ENCODE results near the gene SMIM31.

The SMIM31 gene

DNA sequence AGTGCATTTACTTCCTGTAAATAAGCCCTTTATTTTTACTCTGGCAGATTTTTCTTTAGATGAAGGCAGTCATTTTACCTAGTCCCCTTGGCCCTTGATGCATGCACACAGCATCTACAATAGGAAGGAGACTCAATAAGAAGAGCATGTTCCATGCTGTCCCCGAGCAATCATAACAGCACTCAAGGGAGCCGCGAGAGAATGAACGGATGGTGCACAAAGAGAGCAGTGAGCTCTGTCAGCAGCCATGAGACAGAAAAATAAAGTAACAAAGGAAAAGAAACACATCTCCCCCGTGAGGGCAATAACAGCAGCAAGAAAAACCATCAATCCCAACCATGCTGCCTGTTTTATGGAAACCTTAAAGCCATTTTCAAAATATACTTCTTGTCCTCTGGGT, 11.9 kb downstream of the SMIM31 start:
- FAIRE-seq, result no peak
- no peak for TF ChIP-seq POLR2A (IDR thresholded peaks at IDR 0.05; ENCODE audit: low read depth, low read length)

DNA sequence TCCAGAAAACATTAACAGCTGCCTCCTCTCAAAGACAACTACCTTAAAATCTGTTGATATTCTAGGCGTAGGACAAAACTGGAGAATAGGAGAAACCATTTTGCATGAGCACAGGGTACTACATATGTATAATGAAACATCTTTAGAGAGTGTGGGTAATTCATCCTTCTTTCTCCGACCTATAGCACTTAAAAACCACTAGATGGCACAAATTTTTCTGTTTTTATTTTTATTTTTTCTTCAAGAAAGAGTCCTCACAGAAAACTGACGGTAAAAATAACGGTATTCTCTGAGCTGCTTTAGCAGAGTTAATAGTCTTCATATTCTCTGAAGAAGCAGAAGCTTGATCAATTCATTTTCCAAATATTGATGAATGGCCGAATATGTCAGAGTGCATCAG, 14.6 kb downstream of the SMIM31 start:
- no peak for FAIRE-seq
- no peak for DNase-seq (ENCODE audit: insufficient read length, low spot score)

More for the DNA sequence above, 11.9 kb downstream of the SMIM31 start:
- DNase-seq (ENCODE audit: insufficient read length, low spot score), result no peak

DNA sequence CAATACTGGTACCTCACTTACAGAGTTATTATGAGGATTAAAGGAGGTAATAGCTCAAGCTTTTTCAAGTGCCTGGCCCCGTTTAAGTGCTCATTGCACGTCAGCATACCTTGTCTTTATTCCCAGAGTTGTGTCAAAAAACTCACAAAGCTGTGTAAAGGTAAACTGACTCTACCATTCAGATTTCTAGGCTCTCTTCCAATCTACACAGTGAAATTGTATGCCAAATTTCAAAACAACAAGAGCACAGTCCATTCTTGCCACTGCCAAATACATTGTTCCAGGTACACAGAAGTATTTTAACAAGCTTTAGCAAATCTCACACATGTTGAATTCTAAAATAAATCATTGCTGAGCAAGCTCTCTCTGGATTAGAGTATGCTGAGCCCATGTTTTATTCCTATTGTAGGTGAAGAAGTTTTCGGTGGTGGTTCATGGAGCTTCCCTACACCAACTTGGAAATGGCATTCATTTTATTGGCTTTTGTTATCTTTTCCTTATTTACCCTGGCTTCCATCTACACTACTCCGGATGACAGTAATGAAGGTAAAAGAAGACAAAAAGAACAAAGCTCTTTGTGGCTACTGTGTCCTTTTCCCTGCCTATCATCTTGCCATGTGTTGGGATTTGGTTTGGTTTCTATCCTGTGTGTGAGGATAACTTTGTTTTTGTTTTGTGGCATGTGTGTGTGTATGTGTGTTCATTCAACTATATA, 16.2 kb downstream of the SMIM31 start:
- no peak for TF ChIP-seq POLR2A (IDR thresholded peaks at IDR 0.05; ENCODE audit: low read depth, low read length)
- no peak for DNase-seq (ENCODE audit: insufficient read length, low spot score)
- no peak for FAIRE-seq

More for the DNA sequence above, 14.6 kb downstream of the SMIM31 start:
- TF ChIP-seq POLR2A (IDR thresholded peaks at IDR 0.05; ENCODE audit: low read depth, low read length), result no peak

DNA sequence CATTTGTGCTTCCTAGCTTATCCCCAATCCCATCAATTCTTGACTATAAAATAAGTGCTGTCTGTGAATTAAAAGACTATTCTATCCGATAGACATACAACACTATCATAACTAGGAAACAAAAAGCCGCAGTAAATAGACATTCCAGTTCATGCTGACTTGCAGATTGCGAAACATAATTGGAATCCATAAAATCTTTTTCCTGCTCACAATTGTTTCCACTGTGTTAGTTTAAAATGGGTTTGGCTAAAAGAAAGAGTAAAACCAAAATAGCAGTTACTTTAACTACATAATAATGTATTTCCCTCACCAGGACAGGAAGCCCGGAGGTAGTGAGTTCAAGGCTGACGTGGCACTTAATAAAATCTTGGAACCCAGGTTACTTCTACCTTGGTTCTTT, 17.2 kb downstream of the SMIM31 start:
- TF ChIP-seq POLR2A (IDR thresholded peaks at IDR 0.05; ENCODE audit: low read depth, low read length), result no peak
- FAIRE-seq, result no peak
- DNase-seq (ENCODE audit: insufficient read length, low spot score), result no peak

DNA sequence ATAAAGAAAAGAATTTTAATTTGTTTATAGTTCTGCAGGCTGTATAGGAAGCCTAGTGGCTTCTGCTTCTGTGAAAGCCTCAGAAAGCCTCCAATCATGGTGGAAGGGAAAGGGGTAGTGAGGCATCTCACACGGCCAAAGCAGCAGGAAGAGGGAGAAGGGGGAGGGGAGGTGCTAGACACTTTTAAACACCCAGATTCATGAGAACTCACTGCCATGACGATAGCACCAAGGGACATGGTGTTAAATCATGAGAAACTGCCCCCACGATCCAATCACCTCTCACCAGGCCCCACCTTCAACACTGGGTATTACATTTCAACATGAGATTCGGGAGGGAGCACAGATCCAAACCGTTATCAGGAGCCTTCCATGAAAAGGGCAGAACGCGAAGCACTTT, 18.1 kb downstream of the SMIM31 start:
- FAIRE-seq, result no peak
- DNase-seq (ENCODE audit: insufficient read length, low spot score), result no peak
- TF ChIP-seq POLR2A (IDR thresholded peaks at IDR 0.05; ENCODE audit: low read depth, low read length), result no peak

DNA sequence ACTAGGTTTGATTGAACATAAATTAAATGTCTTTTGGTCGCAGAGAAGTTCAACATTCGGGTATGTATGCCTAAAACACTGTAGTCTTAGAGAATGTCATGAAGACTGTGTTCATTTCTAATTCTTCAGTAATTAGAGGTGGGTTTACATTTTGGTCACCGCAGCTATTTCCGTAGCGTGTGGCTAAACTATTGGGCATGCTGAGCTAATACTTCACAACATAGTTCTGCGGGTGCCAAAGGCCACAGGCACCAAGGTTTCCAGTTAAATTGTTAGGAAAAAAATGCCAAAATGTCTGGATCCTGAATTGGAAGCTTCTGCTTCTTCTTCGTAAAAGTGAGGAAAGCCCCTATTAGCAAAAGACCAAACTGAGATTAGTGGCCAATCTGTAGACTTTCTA, 25.1 kb downstream of the SMIM31 start:
- FAIRE-seq (no peak), DNase-seq (ENCODE audit: insufficient read length, low spot score) (no peak)
- TF ChIP-seq POLR2A (IDR thresholded peaks at IDR 0.05; ENCODE audit: low read depth, low read length), result no peak

DNA sequence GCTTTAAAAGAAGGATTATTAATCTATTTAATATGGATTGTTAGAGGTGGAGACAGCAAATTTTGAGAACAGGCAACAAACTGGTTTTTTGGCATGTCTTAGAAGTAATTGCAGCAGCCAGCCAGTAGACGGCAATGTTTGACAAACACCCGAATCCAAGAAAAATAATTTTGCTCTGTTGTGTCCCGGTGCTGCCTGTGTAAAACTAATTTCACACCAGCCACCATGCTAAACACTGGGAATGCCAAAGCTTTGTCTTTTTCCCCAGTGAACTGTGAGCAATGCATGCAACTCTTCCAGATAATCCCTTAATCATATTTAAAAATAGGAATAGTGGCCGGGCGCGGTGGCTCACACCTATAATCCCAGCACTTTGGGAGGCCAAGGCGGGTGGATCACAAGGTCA, 25.9 kb downstream of the SMIM31 start:
- DNase-seq (ENCODE audit: insufficient read length, low spot score), result no peak
- no peak for FAIRE-seq
- TF ChIP-seq POLR2A (IDR thresholded peaks at IDR 0.05; ENCODE audit: low read depth, low read length), result no peak

DNA sequence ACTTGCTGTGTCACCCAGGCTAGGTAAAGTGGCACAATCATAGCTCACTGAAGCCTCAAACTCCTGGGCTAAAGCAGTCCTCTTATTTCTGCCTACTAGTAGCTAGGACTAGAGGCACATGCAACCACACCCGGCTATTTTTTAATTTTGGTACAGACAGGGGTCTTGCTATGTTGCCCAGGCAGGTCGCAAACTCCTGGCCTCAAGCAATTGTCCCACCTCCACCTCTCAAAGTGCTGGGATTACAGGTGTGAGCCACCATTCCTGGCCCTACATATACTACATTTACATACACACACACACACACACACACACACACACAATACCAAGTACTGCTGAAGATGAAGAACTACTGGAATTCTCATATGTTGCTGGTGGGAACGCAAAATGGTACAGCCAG, 26.9 kb downstream of the SMIM31 start:
- no peak for DNase-seq (ENCODE audit: insufficient read length, low spot score)
- TF ChIP-seq POLR2A (IDR thresholded peaks at IDR 0.05; ENCODE audit: low read depth, low read length), result no peak
- FAIRE-seq, result no peak

DNA sequence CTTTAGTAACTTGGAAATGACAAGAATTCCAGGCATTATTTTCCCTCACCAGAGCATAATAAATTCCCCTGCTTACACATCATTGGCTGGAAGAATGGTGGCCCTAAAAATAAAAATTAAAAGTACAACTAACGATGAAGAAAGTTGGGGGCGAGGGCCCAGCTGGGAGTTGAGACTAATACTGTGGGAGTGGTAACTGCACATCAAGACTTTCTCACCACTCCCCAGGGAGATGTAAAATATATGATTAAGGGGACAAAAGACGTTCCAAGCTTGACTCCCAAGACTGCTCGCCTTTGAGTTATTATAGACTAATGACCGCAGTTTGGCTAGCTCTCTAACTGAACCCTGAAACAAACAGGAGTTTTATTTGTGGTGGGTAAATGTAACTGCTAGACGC, 30.0 kb downstream of the SMIM31 start:
- TF ChIP-seq POLR2A (IDR thresholded peaks at IDR 0.05; ENCODE audit: low read depth, low read length), result no peak
- no peak for DNase-seq (ENCODE audit: insufficient read length, low spot score)
- FAIRE-seq, result no peak

DNA sequence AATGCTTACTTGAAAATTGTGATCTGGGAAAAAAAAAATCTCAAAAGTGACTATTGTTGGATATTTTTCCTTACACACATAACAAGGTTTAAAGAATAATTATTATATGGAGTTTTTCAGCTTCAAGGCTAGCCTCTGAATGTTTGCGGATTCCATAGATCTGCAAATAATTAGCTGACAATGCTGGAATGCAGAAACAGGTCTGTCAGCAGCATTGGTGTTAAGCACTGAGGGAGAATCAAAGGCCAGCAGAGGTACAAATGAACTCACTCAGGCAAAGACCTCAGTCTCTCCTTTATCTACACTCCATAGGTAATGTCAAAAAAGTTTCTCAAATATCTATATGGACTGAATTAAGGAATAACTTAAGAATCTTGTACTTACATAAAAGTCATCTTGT, 35.1 kb downstream of the SMIM31 start:
- no peak for DNase-seq (ENCODE audit: insufficient read length, low spot score)
- no peak for TF ChIP-seq POLR2A (IDR thresholded peaks at IDR 0.05; ENCODE audit: low read depth, low read length)
- FAIRE-seq, result no peak

DNA sequence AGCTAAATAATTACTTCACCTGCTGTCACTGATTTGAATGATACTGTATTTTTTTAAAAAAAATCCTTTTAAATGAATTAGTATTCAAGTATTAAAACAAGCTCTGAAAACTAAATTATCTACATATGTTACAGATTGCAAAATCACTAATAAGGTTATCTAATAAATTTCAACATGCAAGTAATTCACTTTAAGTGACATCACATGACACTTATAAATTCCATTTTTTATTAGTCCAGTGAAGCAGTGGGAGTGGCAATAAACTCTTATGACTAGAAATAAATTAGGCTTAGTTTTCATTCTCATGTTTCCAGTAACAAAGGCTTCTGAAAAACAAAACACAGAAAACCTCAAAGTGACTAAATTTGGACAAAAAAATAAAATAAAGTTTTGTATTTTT, 36.3 kb downstream of the SMIM31 start:
- TF ChIP-seq POLR2A (IDR thresholded peaks at IDR 0.05; ENCODE audit: low read depth, low read length), result no peak
- DNase-seq (ENCODE audit: insufficient read length, low spot score) (no peak), FAIRE-seq (no peak)

DNA sequence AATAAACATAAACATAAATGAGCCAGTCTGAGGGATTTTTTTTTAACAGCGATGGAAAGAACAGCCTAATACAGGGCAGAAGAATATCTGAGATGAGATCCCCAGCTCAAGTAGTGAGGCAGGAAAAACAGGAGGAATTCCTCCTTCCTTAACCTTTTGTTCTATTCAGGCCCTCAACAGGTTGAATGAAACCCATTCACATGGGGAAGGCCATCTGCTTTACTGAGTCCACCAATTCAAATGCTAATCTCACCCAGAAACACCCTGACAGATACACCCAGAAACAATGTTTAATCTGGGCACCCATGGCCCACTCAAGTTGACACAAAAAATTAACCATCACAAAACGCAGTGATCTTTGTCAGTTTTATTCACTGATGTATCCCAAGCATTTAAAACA, 45.5 kb downstream of the SMIM31 start:
- no peak for DNase-seq (ENCODE audit: insufficient read length, low spot score)
- FAIRE-seq, result no peak
- no peak for TF ChIP-seq POLR2A (IDR thresholded peaks at IDR 0.05; ENCODE audit: low read depth, low read length)

DNA sequence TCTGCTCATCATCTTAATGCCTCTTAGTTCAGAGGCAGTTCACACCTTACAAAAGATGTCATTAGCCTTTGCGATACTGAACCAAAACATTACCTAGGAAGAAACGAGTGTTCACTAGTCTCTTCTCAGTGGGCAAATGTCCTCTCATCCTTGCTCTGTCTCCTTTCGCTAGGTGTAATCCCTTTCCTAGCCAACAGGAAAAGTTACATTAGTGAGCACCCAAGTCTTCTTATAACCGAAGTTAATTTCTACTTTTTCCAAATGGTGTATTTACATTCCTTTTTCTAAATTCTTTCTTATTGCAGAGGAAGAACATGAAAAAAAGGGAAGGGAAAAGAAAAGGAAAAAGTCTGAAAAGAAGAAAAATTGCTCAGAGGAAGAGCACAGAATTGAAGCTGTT, 46.9 kb downstream of the SMIM31 start:
- FAIRE-seq (no peak), DNase-seq (ENCODE audit: insufficient read length, low spot score) (no peak)
- TF ChIP-seq POLR2A (IDR thresholded peaks at IDR 0.05; ENCODE audit: low read depth, low read length), result no peak

DNA sequence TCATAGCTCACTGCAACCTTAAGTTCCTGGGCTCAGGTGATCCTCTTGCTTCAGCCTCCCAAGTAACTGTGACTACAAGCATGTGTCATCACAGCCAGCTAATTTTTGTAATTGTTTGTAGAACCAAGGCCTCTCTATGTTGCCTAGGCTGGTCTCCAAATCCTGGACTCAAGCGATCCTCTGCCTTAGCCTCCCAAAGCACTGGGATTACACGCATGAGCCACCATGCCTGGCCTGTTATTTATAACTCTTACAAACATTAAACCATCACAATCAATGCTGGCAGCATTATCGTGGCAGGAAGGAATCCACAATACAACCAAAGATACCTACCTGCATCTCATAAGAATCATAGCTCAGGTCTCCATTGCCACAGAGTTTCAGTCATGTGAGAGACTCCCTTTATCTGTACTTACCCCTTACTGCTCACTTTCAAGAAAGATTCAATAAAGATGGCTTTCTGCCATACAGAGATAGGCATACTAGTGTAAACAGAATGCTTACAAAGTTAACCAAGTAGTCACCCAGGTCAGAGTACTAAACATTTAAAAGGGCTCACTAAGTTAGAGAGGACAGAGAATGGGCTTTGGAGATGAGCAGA, 48.5 kb downstream of the SMIM31 start:
- no peak for TF ChIP-seq POLR2A (IDR thresholded peaks at IDR 0.05; ENCODE audit: low read depth, low read length)
- FAIRE-seq (no peak), DNase-seq (ENCODE audit: insufficient read length, low spot score) (no peak)

DNA sequence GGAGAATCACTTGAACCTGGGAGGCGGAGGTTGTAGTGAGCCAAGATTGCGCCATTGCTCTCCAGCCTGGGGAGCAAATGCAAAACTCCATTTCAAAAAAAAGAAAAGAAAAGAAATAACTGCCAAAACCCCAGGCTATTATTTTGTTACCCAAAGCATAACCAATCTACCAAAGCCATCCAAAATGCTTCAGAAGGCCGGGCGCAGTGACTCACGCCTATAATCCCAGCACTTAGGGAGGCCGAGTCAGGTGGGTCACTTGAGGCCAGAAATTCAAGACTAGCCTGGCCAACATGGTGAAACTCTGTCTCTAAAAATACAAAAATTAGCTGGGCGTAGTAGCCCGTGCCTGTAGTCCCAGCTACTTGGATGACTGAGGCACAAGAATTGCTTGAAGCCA, 49.8 kb downstream of the SMIM31 start:
- DNase-seq (ENCODE audit: insufficient read length, low spot score) (no peak), FAIRE-seq (no peak)
- TF ChIP-seq POLR2A (IDR thresholded peaks at IDR 0.05; ENCODE audit: low read depth, low read length), result no peak
